T-cell (primary cell): ENCODE results near the gene SEC11A. TPM values are rescaled to one million over a fixed set of nuclear protein-coding genes. Genes with fewer than 3 reads are reported as not detected.

Source experiments
- total RNA-seq, 35 experiments: library from RNA in 6 of 35; stranded (reverse) in 6 of 35; fragments of 120-200 nt in 1 of 35; gene quantifications; one replicate each; pipeline versions ENCODE4 v1.2.1 to v1.2.4 and lab custom pipeline; 2013 to 2026

SEC11A gene
- total RNA-seq, 5 donors from 2014 or later (not counting 1 experiment from before 2014, with no cell fraction given) = 52.3 to 68.9 (median 66.5) TPM

Other genes starting within 250 kb of the SEC11A start
- gene ZSCAN2, start 115.1 kb downstream of the SEC11A start, total RNA-seq = 10 to 100 TPM in 3 of 5 donors, 1 to 10 TPM in 2; 7.6 to 15.5 (median 12.5) TPM
- gene WDR73, start 61.9 kb downstream of the SEC11A start, total RNA-seq = 10 to 100 TPM; 24.4 to 39.0 (median 36.3) TPM
- 1 to 10 TPM; 1.3 to 3.5 (median 2.9) TPM for gene NMB, start 57.9 kb downstream of the SEC11A start, total RNA-seq
- 10 to 100 TPM; 34.5 to 43.6 (median 39.0) TPM for gene ZNF592, start 32.5 kb upstream of the SEC11A start, total RNA-seq
- under 1 TPM; 0.16 to 0.82 (median 0.22) TPM for gene ALPK3, start 101.2 kb upstream of the SEC11A start, total RNA-seq
- not detected for gene SLC28A1, start 168.5 kb upstream of the SEC11A start, total RNA-seq